ENCODE data around the gene MCF2L2.
"Not testable (repeated sequence)": the region's sequence is repeated elsewhere in the genome, so short reads cannot be mapped to it uniquely, and the experiment has no call there.

Gene MCF2L2

DNA sequence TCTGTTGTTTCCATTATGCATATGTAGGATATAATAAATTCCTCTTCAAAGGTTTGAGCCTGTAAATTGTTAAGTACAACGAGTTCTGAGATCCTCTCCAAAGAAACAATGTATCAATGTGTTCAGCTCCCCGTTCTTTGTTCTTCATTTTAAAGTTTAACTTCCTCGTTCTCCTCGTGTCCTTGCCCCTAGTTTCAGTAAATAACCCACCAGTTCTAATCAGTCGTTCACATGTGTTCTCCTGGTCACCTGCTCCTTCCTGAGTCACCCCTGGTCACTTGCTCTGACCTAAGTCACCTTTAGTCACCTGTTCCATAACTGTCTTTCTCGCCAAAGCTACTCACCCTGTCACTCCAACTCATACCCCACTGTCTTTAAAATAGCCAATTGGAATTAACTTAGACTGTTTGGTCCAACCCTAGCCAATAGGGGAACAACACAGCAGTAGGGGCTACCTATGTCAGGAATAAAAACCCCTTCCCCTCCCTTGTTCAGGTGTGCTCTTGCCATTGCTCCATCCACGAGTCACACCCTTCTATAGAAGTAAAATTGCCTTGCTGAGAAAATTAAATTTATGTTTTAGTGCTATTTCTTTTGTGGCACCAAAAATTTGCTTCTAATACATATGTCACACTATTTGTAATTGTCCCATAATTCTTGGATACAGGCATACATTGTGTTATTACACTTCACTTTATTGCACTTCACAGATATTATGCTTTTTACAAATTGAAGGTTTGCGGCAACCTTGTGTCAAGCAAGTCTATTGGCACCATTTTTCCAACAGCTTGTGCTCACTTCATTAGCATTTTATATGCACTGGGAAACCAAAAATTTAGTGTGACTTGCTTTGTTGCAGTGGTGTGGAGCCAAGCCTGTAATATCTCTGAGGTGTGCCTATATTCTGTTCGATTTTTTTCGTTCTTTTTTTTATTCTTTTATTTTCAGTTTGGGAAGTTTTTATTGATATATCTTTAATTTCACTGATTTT lies 15.3 kb upstream of the MCF2L2 start:
- DNase-seq = no peak

DNA sequence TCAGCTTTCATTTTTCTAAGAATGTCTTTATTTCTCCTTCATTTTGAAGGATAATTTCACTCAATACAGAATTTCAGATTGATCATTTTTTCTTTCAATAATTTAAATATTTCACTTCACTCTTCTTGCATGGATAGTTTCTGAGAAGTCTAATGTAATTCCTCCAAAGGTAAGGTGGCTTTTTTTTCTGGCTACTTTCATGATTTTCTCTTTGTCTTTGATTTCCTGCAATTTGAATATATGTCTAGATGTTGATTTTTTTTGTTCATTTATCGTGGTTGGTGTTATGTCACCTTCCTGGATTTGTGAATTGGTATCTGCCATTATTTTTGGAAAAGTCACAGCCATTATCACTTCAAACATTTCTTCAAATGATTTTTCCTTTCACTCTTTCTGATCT lies 14.6 kb upstream of the MCF2L2 start:
- DNase-seq = no peak

DNA sequence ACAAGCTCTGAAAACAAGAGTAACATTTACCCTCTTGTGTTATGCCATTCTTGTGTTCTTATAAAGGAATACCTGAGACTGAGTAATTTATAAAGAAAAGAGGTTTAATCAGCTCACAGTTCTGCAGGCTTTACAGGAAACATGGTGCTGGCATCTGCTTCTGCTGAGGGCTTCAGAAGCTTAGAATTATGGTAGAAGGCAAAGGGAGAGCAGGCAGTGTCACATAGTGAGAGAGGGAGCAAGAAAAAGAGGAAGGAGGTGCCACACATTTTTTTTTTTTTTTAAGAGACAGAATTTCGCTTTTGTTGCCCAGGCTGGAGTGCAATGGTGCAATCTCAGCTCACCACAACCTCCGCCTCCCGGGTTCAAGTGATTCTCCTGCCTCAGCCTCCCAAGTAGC lies 12.1 kb upstream of the MCF2L2 start:
- not testable (repeated sequence) for DNase-seq

DNA sequence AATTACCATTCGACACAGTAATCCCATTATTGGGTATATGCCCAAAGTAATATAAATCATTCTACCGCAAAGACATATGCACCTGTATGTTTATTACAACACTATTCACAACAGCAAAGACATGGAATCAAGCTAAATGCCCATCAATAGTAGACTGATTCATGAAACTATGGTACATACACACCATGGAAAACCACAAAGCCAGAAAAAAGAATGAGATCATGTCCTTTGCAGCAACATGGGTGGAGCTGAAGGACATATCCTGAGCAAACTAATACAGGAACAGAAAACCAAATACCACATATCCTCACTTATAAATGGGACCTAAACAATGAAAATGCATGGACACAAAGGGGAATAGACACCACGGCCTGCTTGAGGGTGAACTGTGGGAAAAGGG lies 11.1 kb upstream of the MCF2L2 start:
- DNase-seq = no peak

- DNase-seq = no peak
Measured at GRCh38 chr3:183438735-183439134, 10.3 kb upstream of the MCF2L2 start.

DNA sequence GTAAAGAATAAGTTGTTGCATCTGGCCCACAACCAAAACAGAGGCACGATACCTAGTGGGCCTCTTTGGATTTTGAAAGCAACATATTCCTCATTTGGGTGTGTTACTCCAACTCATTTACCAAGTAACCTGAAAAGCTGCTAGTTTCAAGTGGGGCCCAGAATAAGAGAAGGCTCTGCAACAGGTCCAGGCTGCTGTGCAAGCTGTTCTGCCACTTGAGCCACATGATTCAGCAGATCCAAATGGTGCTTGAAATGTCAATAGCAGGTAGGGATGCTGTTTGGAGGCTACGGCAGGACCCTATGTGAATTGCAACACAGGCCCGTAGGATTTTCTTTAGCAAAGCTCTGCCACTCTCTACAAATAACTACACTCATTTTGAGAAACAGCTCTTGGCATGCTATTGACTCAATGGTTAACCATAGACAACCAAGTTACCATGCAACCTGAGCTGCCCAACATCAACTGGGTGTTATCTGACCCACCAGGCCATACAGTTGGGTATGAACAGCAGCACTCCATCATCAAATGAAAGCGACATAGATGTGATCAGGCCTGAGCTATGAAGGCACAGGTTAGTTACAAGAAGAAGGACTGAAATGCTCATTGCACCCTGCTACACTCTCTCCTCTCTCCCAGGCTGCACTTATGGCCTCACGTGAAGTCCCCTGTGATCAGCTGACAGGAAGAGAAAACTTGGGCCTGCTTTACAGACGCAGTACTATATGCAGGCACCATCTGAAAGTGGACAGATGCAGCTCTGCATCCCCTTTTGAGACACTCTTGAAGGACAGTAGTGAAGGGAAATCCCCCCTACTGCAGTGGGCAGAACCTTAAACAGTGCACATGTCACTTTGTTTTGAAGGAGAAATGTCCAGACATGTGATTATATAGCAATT lies 9.5 kb upstream of the MCF2L2 start:
- DNase-seq = no peak

GRCh38 chr3:183437061-183437460 lies 8.6 kb upstream of the MCF2L2 start:
- no peak for DNase-seq

DNA sequence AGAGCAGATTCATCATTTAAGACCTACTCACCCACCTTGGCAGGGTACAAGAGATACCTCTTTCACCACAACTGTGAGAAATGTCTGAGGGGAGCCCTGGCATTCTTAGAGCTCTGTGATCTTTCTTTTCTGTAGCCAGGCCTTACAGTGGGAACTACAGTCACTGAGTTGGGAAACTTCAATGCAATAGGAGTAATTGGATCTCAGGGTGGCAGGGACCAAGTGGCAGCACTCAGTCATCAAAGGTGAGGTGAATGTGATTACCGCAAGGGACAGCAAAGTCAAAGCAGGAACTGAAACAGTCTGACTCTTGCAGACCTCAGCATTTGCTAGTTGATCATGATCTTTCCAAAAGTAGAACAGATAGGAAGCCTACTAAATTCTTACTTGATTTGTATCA lies 7.2 kb upstream of the MCF2L2 start:
- DNase-seq = no peak

GRCh38 chr3:183434992-183435391 lies 6.6 kb upstream of the MCF2L2 start:
- no peak for DNase-seq

- no peak for DNase-seq
Measured at GRCh38 chr3:183434503-183434902, 6.1 kb upstream of the MCF2L2 start.

GRCh38 chr3:183430325-183430957 lies 2.0 kb upstream of the MCF2L2 start:
- no peak for DNase-seq

- DNase-seq = peak; percentile 79
Measured at GRCh38 chr3:183427876-183428446, 458 bp downstream of the MCF2L2 start.

GRCh38 chr3:183427196-183427875 lies 1.1 kb downstream of the MCF2L2 start:
- DNase-seq = no peak

DNA sequence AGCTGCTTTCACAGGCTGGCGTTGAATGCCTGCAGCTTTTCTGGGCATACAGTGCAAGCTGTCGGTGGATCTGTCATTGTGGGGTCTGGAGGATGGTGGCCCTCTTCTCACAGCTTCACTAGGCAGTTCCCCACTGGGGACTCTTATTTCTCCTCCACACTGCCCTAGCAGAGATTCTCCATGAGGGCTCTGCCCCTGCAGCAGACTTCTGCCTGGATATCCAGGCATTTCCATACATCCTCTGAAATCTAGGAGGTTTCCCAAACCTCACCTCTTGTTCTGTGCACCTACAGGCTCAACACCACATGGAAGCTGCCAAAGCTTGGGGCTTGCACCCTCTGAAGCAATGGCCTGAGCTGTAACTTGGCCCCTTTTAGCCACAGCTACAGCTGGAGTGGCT lies 9.6 kb downstream of the MCF2L2 start:
- not testable (repeated sequence) for DNase-seq

- no peak for DNase-seq
Measured at GRCh38 chr3:183411216-183411922, 17.1 kb downstream of the MCF2L2 start.

GRCh38 chr3:183410759-183411158 lies 17.7 kb downstream of the MCF2L2 start:
- DNase-seq = no peak

DNA sequence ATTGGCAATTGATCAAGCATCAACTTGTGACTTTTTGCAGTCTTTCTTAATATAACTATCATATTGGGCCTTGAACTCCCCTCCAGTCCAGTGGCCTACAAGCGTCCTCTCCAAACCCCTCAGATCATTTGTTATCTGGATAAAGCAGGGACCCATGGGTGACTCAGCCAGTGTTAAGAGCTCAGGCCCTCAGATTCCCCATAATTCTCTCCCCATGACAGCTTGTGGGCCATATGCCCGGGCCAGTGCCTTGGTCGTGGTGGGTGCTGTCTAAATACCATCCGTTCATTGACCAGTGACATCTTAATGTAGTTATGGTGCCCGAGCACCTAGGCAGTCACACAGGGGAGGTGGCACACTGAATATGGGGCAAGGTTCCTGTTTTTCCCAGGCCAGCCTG lies 18.1 kb downstream of the MCF2L2 start:
- DNase-seq = no peak

DNA sequence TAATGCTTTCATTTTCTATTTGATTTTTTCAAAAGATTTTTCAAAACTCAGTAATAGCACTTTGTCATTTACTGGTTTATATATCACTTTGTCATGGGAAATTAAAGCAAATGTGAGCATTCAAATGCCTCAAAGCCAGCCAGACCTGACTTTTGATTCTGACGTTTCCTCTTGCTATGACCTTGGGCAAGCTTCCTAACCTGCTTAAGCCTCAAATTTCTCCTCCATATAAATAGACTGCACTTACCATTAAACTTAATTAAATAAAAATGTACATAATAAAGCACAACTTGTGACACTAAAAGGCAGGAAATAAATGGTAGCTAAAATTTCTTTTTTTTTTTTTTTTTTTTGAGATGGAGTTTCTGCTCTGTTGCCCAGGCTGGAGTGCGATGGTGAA lies 19.2 kb downstream of the MCF2L2 start:
- DNase-seq = no peak

DNA sequence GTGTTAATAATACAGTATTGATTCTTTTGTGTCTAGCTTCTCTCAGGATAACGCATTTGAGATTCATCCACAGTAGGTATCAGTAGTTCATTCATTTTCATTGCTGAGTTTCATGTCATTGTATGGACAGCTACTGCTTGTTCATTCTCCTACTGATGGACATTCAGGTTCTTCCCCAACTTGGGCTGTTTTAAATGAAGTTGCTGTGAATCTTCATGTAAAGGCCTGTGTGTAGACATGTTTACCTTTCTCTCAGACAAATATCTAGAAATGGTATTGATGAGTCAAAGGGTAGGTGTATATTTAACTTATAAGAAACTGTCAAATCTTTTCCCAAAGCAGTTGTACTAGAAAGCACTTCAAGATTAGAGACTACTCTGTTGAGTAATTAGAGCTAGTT lies 26.7 kb downstream of the MCF2L2 start:
- no peak for DNase-seq

DNA sequence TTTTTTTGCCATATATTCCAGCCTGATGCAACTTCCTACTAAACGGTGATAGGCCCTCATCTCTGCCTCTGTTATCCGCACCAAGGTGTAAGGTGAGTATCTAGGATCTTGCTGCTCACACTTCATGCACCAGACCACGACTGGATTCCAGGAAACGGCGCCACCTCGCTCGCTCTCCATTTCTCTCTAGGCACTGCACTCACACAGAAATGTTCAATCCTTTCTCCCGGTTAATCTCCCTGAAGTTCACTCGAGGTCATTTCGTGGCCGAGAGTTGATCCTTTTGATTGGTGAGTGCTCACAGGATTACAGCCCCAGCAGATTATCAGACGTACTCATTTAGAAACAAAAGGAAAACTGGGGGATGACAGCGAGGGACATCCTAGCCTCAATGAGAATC lies 28.1 kb downstream of the MCF2L2 start:
- peak; percentile 61 for DNase-seq

DNA sequence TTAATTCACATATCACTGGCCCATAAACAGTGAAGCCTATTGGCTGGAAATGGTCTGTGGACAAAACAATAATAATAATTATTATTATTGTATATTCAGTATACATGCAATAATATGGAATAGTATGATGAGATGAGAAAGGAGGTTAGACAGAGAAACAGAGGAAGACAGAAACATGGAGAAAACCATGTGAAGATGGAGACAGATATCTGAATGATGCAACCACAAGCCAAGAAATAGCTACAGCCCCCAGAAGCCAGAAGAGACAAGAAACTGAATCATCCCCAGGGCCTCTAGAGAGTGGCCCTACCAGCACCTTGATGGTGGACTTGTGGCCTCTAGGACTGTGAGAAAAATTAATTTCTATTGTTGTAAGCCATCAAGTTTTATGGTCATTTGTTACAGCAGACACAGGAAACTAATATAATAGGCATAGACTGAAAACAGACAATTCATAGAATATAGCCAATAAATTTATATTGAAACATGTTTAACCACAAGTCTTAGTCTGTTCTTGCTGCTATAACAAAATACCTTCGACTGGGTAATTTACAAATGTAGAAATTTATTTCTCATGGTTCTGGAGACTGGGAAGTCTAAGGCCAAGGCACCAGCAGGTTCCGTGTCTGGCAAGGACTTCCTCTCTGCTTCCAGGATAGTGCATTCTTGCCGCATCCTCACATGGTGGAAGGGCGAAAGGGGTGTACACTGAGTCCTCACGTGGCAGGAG lies 31.6 kb downstream of the MCF2L2 start:
- no peak for DNase-seq
